GM12878 (cell line): Measurements from ENCODE around the gene LARP4.

ENCODE experiments used
- CTCF ChIP-seq, 3 experiments: IDR thresholded peaks in 2 of 3; conservative IDR thresholded peaks in 1 of 3; 2 replicates each; pipeline ENCODE4 v1.5.1; 2011; ENCODE audit warnings: low read depth in 3 of 3, low read length in 3 of 3, mild to moderate bottlenecking in 3 of 3, control low read depth in 2 of 3, moderate library complexity in 2 of 3, inconsistent platforms in 1 of 3, mixed read lengths in 1 of 3; ENCODE audit not compliant: control insufficient read depth in 2 of 3, insufficient read depth in 1 of 3; ENCODE audit errors: extremely low read depth in 1 of 3
- E4F1 ChIP-seq: fragments of 450-650 bp; IDR thresholded peaks from 2 replicates; pipeline ENCODE4 v1.6.1; 2018; ENCODE audit warnings: borderline replicate concordance, mild to moderate bottlenecking; ENCODE audit not compliant: partially characterized antibody
- NRF1 ChIP-seq: conservative IDR thresholded peaks from 2 replicates; pipeline ENCODE4 v1.6.1; 2011; ENCODE audit warnings: mild to moderate bottlenecking, low read depth, low read length, improper control_type of control experiment
- POLR2A ChIP-seq: IDR thresholded peaks from 2 replicates; pipeline ENCODE4 v1.6.1; 2011; ENCODE audit warnings: low read depth, mild to moderate bottlenecking, low read length
- RELA ChIP-seq: fragments of 450-650 bp; IDR thresholded peaks from 2 replicates; pipeline ENCODE4 v1.8.0; 2014; ENCODE audit warnings: borderline replicate concordance; ENCODE audit not compliant: partially characterized antibody

GRCh38 chr12:50527359-50527726 is 126.7 kb downstream of the LARP4 start:
- TF ChIP-seq POLR2A (no peak), E4F1 (no peak), NRF1 (no peak), RELA (no peak), CTCF (IDR thresholded peaks at IDR 0.05 in 2 of 3, conservative IDR thresholded peaks at IDR 0.05 in 1 of 3; ENCODE audit: control insufficient read depth in 2 of 3, extremely low read depth in 1 of 3, insufficient read depth in 1 of 3, low read depth in 3 of 3, low read length in 3 of 3) (no peak)
